KOPT-K1 (cell line): ENCODE data around the gene YWHAH.
A peak's percentile ranks its signal among the peaks of the same experiment; 100 is the strongest.

Experiments
- H3K27ac ChIP-seq: fragments of 200-600 bp; sonication (generic); 2 replicates; pipeline ENCODE4 v1.5.1; 2016; ENCODE audit warnings: antibody characterized with exemption, mild to moderate bottlenecking, low read depth, low read length; ENCODE audit not compliant: poor library complexity, severe bottlenecking
- H3K36me3 ChIP-seq: fragments of 200-600 bp; sonication (generic); 2 replicates; pipeline ENCODE4 v1.5.1; 2017; ENCODE audit warnings: antibody characterized with exemption, mild to moderate bottlenecking, low read length, moderate library complexity; ENCODE audit not compliant: insufficient read depth
- H3K9me3 ChIP-seq: fragments of 200-600 bp; sonication (generic); 2 replicates; pipeline ENCODE4 v1.5.1; 2017; ENCODE audit warnings: antibody characterized with exemption, low read length, mild to moderate bottlenecking; ENCODE audit not compliant: insufficient read depth, poor library complexity, severe bottlenecking

Gene YWHAH

GRCh38 chr22:31933816-31934482, 10.4 kb upstream of the YWHAH start:
- Histone ChIP-seq H3K27ac (no peak overlapping the region), H3K9me3 (no peaks in the 10 kb centered on the region), H3K36me3 (no peaks in the 10 kb centered on the region)

GRCh38 chr22:31935961-31936635, 8.2 kb upstream of the YWHAH start:
- no peak overlapping the region for H3K27ac ChIP-seq
- no peaks in the 10 kb centered on the region for H3K9me3 ChIP-seq
- no peaks in the 10 kb centered on the region for H3K36me3 ChIP-seq

GRCh38 chr22:31937341-31937740, 7.0 kb upstream of the YWHAH start:
- Histone ChIP-seq H3K9me3 (no peaks in the 10 kb centered on the region), H3K27ac (no peak overlapping the region), H3K36me3 (no peaks in the 10 kb centered on the region)

- H3K9me3 ChIP-seq = no peaks in the 10 kb centered on the region
- H3K36me3 ChIP-seq = no peaks in the 10 kb centered on the region
- H3K27ac ChIP-seq = no peak overlapping the region
These were observed 6.0 kb upstream of the YWHAH start for GRCh38 chr22:31938296-31938695.

- Histone ChIP-seq H3K9me3 (no peaks in the 10 kb centered on the region), H3K27ac (no peak overlapping the region), H3K36me3 (peaks cover 2% of the 10 kb centered on the region)
These were observed 3.8 kb upstream of the YWHAH start for GRCh38 chr22:31940506-31940905.

GRCh38 chr22:31942091-31942490, 2.2 kb upstream of the YWHAH start:
- no peaks in the 10 kb centered on the region for H3K9me3 ChIP-seq
- no peak overlapping the region for H3K27ac ChIP-seq
- H3K36me3 ChIP-seq = peaks cover 18% of the 10 kb centered on the region

- Histone ChIP-seq H3K9me3 (no peaks in the 10 kb centered on the region), H3K36me3 (peaks cover 31% of the 10 kb centered on the region), H3K27ac (peak overlapping the region; percentile 97)
These were observed 943 bp upstream of the YWHAH start for GRCh38 chr22:31943206-31943977.

GRCh38 chr22:31944700-31945442, 536 bp downstream of the YWHAH start:
- Histone ChIP-seq H3K27ac (peak overlapping the region; percentile 97), H3K36me3 (peaks cover 46% of the 10 kb centered on the region), H3K9me3 (no peaks in the 10 kb centered on the region)

GRCh38 chr22:31945443-31945855, 1.1 kb downstream of the YWHAH start:
- H3K36me3 ChIP-seq = peaks cover 51% of the 10 kb centered on the region
- no peaks in the 10 kb centered on the region for H3K9me3 ChIP-seq
- H3K27ac ChIP-seq = peak overlapping the region; percentile 97

GRCh38 chr22:31945971-31946680, 1.8 kb downstream of the YWHAH start:
- Histone ChIP-seq H3K27ac (peak overlapping the region; percentile 97), H3K9me3 (no peaks in the 10 kb centered on the region), H3K36me3 (peaks cover 58% of the 10 kb centered on the region)

- Histone ChIP-seq H3K27ac (no peak overlapping the region), H3K36me3 (peaks cover 70% of the 10 kb centered on the region), H3K9me3 (no peaks in the 10 kb centered on the region)
These were observed 3.0 kb downstream of the YWHAH start for GRCh38 chr22:31947296-31947695.

GRCh38 chr22:31948002-31948401, 3.7 kb downstream of the YWHAH start:
- H3K27ac ChIP-seq = no peak overlapping the region
- H3K9me3 ChIP-seq = no peaks in the 10 kb centered on the region
- H3K36me3 ChIP-seq = peaks cover 77% of the 10 kb centered on the region

- peaks cover 99% of the 10 kb centered on the region for H3K36me3 ChIP-seq
- H3K27ac ChIP-seq = no peak overlapping the region
- no peaks in the 10 kb centered on the region for H3K9me3 ChIP-seq
These were observed 5.9 kb downstream of the YWHAH start for GRCh38 chr22:31950226-31950625.
